COLO668 (cell line): ENCODE data around the gene ICAM3.

Experiments used
- DNase-seq: peaks from one replicate; lab custom pipeline; 2025; ENCODE audit not compliant: unreplicated experiment; lab: John Stamatoyannopoulos, UW

ICAM3 gene

GRCh38 chr19:10292789-10293636 lies 46.4 kb downstream of the ICAM3 start:
- no peak for DNase-seq

- DNase-seq = peak; percentile 58
Measured at GRCh38 chr19:10292206-10292788, 47.1 kb downstream of the ICAM3 start.

- DNase-seq = no peak
Measured at GRCh38 chr19:10291554-10292205, 47.7 kb downstream of the ICAM3 start.

GRCh38 chr19:10290876-10291553 lies 48.4 kb downstream of the ICAM3 start:
- peak; percentile 29 for DNase-seq

- DNase-seq = no peak
Measured at GRCh38 chr19:10290357-10290875, 49.0 kb downstream of the ICAM3 start.

GRCh38 chr19:10289836-10290356 lies 49.5 kb downstream of the ICAM3 start, which contains the start of gene ICAM5:
TSS of gene ICAM5 (plus strand) at chr19:10289952. CDS start at chr19:10290044, 92 bp downstream.
- peak; percentile 30 for DNase-seq

GRCh38 chr19:10289167-10289835 lies 50.1 kb downstream of the ICAM3 start:
- peak; percentile 78 for DNase-seq

GRCh38 chr19:10288662-10289166 lies 50.7 kb downstream of the ICAM3 start:
- peak; percentile 66 for DNase-seq

- DNase-seq = no peak
Measured at GRCh38 chr19:10286803-10287737, 52.4 kb downstream of the ICAM3 start, which contains the start of gene ICAM4. TSS of gene ICAM4 (plus strand) at chr19:10286955. CDS start at chr19:10287013, 58 bp downstream.

- DNase-seq = no peak
Measured at GRCh38 chr19:10285393-10285792, 54.0 kb downstream of the ICAM3 start.

GRCh38 chr19:10284960-10285278 lies 54.5 kb downstream of the ICAM3 start:
- no peak for DNase-seq

GRCh38 chr19:10284065-10284959 lies 55.1 kb downstream of the ICAM3 start:
- no peak for DNase-seq
